Naive B cell (primary cell): ENCODE measurements around the gene SECTM1. TPM values are rescaled to one million over a fixed set of nuclear protein-coding genes. Genes with fewer than 3 reads are reported as not detected.

Source experiments
- ATAC-seq, 2 donors: fragments of 150-1000 bp; cut with Tn5 transposase; 2 replicates each; pipeline ENCODE4 v1.10.0; 2021; ENCODE audit warnings: low read depth in 2 of 2, mild to moderate bottlenecking in 2 of 2, moderate library complexity in 2 of 2
- DNase-seq: peaks from one replicate; pipeline ENCODE4 v3.0.0; 2022
- H3K27ac Mint-ChIP-seq, 6 donors: one replicate each; pipeline ENCODE4 v1.8.0; 2020 to 2022; ENCODE audit warnings: mild to moderate bottlenecking in 6 of 6, mixed read lengths in 6 of 6, moderate library complexity in 5 of 6, inconsistent platforms in 2 of 6
- H3K27me3 Mint-ChIP-seq, 3 donors: one replicate each; pipeline ENCODE4 v1.8.0; 2021 to 2022; ENCODE audit warnings: mixed read lengths in 3 of 3, mild to moderate bottlenecking in 1 of 3
- H3K36me3 Mint-ChIP-seq, 2 donors: one replicate each; pipeline ENCODE4 v1.8.0; 2020 to 2022; ENCODE audit warnings: mixed read lengths in 2 of 2, inconsistent platforms in 1 of 2, mild to moderate bottlenecking in 1 of 2
- H3K4me1 Mint-ChIP-seq, 3 donors: one replicate each; pipeline ENCODE4 v1.8.0; 2020 to 2022; ENCODE audit warnings: mixed read lengths in 3 of 3, inconsistent platforms in 1 of 3, mild to moderate bottlenecking in 1 of 3, moderate library complexity in 1 of 3
- H3K4me3 Mint-ChIP-seq, 8 donors: one replicate each; pipeline ENCODE4 v1.8.0; 2020 to 2022; ENCODE audit warnings: mild to moderate bottlenecking in 8 of 8, mixed read lengths in 8 of 8, moderate library complexity in 8 of 8, inconsistent platforms in 2 of 8
- H3K9me3 Mint-ChIP-seq, 7 donors: one replicate each; pipeline ENCODE4 v1.8.0; 2020 to 2022; ENCODE audit warnings: mixed read lengths in 7 of 7, mild to moderate bottlenecking in 5 of 7, inconsistent platforms in 2 of 7, moderate library complexity in 1 of 7
- polyA plus RNA-seq, 6 donors: library from polyadenylated mRNA; unstranded; fragments of 300-500 nt; fragmentation: Illumina TruSeq; gene quantifications; one replicate each; pipeline ENCODE4 v1.2.3, GENCODE V29; 2021; ENCODE audit warnings: low read depth in 6 of 6

The SECTM1 gene
- polyA plus RNA-seq, 6 donors from 2014 or later: 0.19 to 2.2 TPM; not detected in 4

DNA sequence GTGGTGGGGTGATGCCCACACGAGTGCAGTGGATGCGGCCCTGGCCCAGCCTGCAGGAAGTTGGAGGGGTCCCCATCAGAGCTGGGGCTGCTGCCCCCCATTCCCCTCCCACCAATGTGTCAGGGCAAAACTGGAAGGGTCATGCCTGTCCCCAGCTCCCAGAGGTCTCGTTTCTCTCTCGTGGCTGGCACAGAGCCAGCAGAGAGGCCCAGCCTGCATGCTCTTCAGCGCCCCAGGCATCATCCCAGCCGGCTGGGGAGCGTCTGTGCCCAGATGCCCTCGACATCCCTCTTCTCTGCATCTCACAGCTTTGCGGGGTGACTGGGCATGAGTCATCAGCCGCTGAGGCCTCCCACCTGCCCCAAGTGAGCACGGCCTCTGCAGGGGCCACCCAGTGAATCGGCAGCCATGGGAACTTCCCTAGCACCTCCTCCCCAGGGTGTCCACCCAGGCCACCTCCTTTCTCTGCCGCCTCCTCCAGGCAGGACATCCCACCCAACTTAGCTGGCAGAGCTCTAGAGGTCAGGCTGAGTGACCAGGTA is 50.3 kb downstream of the SECTM1 start:
- Mint-ChIP-seq H3K4me1 (peaks cover 0 to 15% (median 5%) of the 10 kb centered on the region in 3 donors), H3K27me3 (peaks cover 0 to 5% (median 1%) of the 10 kb centered on the region in 3 donors), H3K36me3 (no peaks in the 10 kb centered on the region), H3K9me3 (no peaks in the 10 kb centered on the region), H3K4me3 (no peak overlapping the region), H3K27ac (peak overlapping the region in 1 of 6 donors; percentile 56)
- ATAC-seq: no peak
- no peak for DNase-seq

DNA sequence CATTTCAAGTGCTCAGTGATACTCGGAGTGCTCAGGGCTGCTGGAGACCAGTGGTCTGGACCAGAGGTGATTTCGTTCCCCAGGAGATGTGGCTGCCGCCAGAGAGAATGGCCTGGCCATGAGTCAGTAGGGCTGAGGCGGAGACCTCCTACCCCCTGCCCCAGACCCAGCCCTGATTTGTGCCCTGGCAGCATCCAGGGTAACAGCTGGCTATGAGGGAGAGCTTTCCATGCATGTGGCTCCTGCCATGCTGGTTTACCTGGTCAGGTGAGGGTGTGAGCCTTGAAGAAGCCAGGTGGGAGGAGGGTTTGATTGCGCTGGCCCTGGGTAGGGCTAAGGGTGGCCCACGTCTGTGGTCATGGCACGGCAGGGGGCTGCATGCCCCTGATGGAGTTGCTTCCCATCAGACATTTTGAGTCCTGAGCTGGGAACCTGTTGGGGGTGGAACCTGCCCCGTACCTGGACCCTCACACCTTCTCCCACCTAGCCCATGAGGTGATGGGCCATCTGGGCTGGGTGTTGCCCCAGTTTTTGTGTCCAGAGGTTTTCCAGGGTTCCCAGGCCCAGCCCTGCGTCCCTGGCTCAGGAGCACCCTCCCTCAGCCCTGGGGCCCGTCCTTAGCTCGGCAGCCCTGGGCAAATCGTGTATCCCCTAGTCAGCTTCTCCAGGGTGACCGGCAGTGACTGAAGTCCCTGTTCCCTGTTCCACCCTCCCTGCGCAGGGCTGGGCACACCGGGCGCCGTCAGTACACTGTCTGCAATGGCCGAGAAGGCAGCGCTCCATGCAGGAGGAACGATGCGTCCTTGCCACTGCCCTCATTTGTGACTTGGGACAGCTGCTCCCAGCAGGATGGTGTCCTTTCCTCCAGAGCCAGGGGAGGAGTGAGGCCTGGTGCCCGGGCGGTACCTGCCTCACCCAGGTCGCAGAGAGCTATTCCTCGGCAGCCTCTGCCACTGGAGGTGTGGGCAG is 51.0 kb downstream of the SECTM1 start:
- H3K9me3 Mint-ChIP-seq: no peaks in the 10 kb centered on the region
- peaks cover 0 to 15% (median 5%) of the 10 kb centered on the region in 3 donors for H3K4me1 Mint-ChIP-seq
- H3K36me3 Mint-ChIP-seq: no peaks in the 10 kb centered on the region
- no peak for DNase-seq
- H3K27me3 Mint-ChIP-seq: peaks cover 0 to 5% (median 3%) of the 10 kb centered on the region in 3 donors
- no peak overlapping the region for H3K27ac Mint-ChIP-seq
- H3K4me3 Mint-ChIP-seq: no peak overlapping the region
- ATAC-seq: no peak

DNA sequence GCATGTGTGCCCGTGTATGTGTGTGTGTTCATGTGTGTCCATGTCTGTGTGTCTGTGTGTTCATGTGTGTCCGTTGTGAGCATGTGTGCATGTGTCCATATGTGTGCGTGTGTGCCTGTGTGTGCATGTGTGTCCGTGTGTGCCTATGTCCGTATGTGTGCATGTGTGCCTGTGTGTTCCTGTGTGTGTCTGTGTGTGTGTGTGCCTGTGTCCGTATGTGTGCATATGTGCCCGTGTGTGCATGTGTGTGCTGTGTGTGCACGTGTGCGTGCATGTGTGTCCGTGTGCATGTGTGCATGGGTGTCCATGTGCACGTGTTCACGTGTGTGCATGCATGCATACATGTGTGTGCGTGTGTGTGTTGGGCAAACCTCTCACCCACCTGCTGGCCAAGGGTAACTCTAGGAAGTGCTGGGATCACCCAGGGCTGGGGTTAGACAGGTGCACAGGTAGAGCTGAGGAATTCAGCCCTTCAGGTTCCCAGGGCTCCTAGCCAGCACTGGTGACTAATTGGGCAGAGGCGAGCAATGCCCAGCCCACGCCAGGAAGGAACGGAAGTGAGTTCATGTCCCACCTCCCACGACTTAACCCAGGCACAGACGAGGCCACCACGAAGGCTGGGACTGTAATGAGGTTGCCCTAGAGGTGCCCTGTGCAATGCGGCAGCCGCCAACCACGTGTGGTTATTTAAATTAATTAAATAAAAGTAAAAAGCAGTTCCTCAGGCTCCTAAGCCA is 51.9 kb downstream of the SECTM1 start:
- Mint-ChIP-seq H3K27ac (peak overlapping the region in 1 of 6 donors; percentile 56), H3K27me3 (peaks cover 3 to 11% (median 5%) of the 10 kb centered on the region in 3 donors), H3K36me3 (no peaks in the 10 kb centered on the region), H3K4me1 (peaks cover 0 to 15% (median 0%) of the 10 kb centered on the region in 3 donors), H3K9me3 (no peaks in the 10 kb centered on the region), H3K4me3 (no peak overlapping the region)
- ATAC-seq (no peak), DNase-seq (no peak)

DNA sequence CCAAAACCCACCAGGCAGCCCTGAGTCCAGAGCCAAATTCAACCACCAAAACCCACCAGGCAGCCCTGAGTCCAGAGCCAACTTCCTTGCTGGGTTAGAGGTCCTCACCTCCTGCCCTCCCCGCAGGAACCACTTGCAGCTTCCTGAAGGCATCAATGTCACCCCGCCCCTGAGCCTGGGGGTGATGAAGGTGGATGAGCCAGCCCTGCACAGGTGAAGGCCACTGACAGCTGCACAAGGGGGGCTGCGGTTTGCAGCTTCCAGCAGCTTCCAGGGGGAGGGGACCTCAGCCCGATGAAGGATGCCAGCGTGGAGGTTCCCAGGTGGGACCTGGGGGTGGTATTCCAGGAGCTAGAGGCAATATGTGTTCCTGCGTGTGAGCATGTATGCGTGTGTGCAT is 52.5 kb downstream of the SECTM1 start:
- ATAC-seq (no peak), DNase-seq (no peak)
- Mint-ChIP-seq H3K9me3 (no peaks in the 10 kb centered on the region), H3K4me3 (no peak overlapping the region), H3K27me3 (peaks cover 3 to 12% (median 5%) of the 10 kb centered on the region in 3 donors), H3K27ac (peak overlapping the region in 1 of 6 donors; percentile 56), H3K4me1 (peaks cover 0 to 15% (median 0%) of the 10 kb centered on the region in 3 donors), H3K36me3 (no peaks in the 10 kb centered on the region)

DNA sequence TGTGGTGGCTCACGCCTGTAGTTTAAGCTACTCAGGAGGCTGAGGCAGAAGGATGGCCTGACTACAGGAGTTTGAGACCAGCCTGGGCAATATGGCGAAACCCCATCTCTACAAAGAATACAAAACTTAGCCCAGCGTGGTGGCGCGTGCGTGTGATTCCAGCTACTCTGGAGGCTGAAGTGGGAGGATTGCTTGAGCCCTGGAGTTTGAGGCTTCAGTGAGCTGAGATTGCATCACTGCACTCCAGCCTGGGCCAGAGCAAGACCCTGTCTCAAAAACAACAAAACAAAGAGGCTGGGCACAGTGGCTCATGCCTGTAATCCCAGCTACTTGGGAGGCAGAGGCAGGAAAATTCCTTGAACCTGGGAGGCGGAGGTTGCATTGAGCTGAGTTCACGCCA is 53.0 kb downstream of the SECTM1 start:
- Mint-ChIP-seq H3K4me1 (peaks cover 0 to 15% (median under 1%) of the 10 kb centered on the region in 3 donors), H3K4me3 (no peak overlapping the region), H3K27ac (no peak overlapping the region), H3K27me3 (peaks cover 3 to 12% (median 5%) of the 10 kb centered on the region in 3 donors), H3K9me3 (no peaks in the 10 kb centered on the region), H3K36me3 (no peaks in the 10 kb centered on the region)
- no peak for ATAC-seq
- no peak for DNase-seq

DNA sequence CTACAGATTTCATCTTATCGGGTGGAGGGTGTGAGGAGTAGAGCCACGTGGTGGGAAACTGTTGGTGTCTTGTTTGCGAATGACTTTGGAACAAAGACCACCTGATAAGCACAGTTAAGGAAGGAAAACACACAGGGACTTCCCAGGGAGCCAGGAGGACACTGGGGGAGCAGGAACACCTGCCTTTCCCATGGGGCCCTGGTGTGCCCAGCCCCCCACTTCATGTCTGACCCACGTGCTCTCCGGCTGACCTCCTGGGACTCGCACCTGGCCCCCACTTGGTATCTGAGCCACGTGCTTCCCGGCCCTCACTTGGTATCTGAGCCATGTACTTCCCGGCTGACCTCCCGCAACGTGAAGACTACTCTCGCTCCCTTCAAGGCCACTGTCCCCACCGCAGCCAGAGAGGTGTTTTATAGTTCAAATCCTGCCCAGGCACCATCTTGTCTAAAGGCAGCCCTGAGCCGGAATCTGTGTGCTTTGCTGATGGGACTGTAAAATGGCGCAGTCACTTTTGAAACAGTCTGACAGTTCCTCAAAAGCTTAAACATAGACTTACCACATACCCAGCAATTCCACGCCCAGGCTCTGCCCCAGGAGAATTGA is 54.7 kb downstream of the SECTM1 start:
- peaks cover 3 to 11% (median 5%) of the 10 kb centered on the region in 3 donors for H3K27me3 Mint-ChIP-seq
- H3K4me1 Mint-ChIP-seq: peaks cover 5 to 15% (median 10%) of the 10 kb centered on the region in 3 donors
- ATAC-seq: no peak
- no peak overlapping the region for H3K27ac Mint-ChIP-seq
- no peaks in the 10 kb centered on the region for H3K9me3 Mint-ChIP-seq
- DNase-seq: no peak
- H3K36me3 Mint-ChIP-seq: no peaks in the 10 kb centered on the region
- H3K4me3 Mint-ChIP-seq: no peak overlapping the region

DNA sequence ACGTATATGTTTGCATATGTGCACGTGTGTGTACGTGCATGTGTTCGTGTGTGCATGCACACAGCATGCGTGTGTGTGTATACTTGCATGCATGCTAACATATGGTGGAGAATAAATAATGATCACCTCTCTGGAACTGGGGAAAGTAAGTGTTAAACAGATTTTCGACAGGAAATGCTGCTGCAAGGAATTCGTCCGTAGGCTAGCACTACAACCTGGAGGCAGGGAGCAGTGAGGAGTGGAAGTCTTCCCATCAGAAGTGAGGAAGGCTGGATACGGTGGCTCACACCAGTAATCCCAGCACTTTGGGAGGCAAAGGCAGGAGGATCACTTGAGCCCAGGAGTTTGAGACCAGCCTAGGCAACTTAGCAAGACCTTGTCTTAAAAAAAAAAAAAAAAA is 55.3 kb downstream of the SECTM1 start:
- Mint-ChIP-seq H3K4me3 (peak overlapping the region in 1 of 8 donors; percentile 33), H3K9me3 (no peaks in the 10 kb centered on the region), H3K36me3 (no peaks in the 10 kb centered on the region), H3K27me3 (peaks cover 3 to 6% (median 5%) of the 10 kb centered on the region in 3 donors), H3K27ac (peak overlapping the region in 1 of 6 donors; percentile 21), H3K4me1 (peaks cover 5 to 15% (median 12%) of the 10 kb centered on the region in 3 donors)
- no peak for ATAC-seq
- DNase-seq: no peak

DNA sequence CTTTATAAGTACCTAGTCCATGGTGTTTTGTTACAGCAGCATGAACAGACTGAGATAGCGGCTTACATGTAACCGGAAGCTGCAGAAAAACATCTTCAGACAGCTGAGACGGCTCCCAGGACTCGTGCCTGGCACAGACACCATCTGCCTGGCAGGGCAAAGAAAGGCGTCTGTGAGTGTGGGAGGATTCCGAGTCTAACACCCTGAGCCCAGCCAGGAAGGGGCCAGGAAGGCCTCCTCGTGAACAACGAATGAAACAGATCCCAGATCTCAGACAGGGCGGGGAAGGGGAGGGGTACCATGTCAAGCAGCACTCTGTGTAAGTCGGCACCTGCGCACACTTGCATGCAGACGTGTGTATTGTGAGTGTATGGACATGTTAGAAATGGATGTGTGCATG is 55.7 kb downstream of the SECTM1 start:
- Mint-ChIP-seq H3K36me3 (no peaks in the 10 kb centered on the region), H3K27ac (no peak overlapping the region), H3K9me3 (no peaks in the 10 kb centered on the region), H3K27me3 (peaks cover 3 to 6% (median 5%) of the 10 kb centered on the region in 3 donors), H3K4me1 (peaks cover 5 to 15% (median 12%) of the 10 kb centered on the region in 3 donors), H3K4me3 (no peak overlapping the region)
- no peak for DNase-seq
- ATAC-seq: no peak

DNA sequence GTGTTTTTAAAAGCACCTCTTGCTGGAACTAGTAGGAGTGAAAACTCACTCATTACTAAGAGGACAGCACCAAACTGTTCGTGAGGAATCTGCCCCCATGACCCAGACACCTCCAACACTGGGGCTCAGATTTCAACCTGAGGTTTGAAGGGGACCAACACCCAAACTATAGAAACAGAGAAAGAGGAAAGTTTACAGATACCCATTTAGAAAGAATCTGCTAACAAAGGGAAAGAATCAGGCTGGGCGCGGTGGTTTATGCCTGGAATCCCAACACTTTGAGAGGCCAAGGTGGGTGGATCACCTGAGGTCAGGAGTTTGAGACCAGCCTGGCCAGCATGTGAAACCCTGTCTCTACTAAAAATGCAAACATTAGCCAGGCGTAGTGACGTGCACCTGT is 56.6 kb downstream of the SECTM1 start:
- peak overlapping the region in 1 of 6 donors; percentile 47 for H3K27ac Mint-ChIP-seq
- DNase-seq (no peak), ATAC-seq (no peak)
- H3K27me3 Mint-ChIP-seq: peaks cover 3 to 6% (median 5%) of the 10 kb centered on the region in 3 donors
- H3K4me1 Mint-ChIP-seq: peaks cover 13 to 20% (median 19%) of the 10 kb centered on the region in 3 donors
- H3K36me3 Mint-ChIP-seq: peaks cover 0 to 6% of the 10 kb centered on the region in 2 donors
- H3K4me3 Mint-ChIP-seq: no peak overlapping the region
- H3K9me3 Mint-ChIP-seq: no peaks in the 10 kb centered on the region

DNA sequence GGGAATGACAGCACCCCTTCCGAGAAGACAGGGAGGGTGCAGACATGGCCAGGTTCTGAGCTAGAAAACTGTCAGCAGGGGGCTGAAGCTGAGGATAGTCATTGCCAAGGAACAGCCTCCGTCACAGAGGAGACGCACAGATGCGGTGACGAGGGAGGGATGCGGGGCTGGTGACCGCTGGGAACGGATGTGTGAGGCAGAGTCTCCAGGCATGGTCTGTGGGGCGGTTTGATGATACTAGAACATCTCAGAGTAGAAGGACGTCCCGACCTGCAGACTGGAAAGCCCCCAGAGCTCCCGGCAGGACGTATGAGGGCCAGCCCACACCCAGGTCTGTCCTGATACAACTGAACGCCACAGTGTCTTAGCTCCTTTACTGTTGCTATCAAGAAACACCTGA is 58.2 kb downstream of the SECTM1 start:
- Mint-ChIP-seq H3K9me3 (no peaks in the 10 kb centered on the region), H3K36me3 (peaks cover 0 to 6% of the 10 kb centered on the region in 2 donors), H3K27me3 (peaks cover 3 to 6% (median 5%) of the 10 kb centered on the region in 3 donors), H3K4me3 (peak overlapping the region in 2 of 8 donors; percentile 64 to 78), H3K4me1 (peaks cover 20 to 35% (median 28%) of the 10 kb centered on the region in 3 donors), H3K27ac (peak overlapping the region in 3 of 6 donors; percentile 17 to 89 (median 74))
- no peak for DNase-seq
- ATAC-seq: no peak

DNA sequence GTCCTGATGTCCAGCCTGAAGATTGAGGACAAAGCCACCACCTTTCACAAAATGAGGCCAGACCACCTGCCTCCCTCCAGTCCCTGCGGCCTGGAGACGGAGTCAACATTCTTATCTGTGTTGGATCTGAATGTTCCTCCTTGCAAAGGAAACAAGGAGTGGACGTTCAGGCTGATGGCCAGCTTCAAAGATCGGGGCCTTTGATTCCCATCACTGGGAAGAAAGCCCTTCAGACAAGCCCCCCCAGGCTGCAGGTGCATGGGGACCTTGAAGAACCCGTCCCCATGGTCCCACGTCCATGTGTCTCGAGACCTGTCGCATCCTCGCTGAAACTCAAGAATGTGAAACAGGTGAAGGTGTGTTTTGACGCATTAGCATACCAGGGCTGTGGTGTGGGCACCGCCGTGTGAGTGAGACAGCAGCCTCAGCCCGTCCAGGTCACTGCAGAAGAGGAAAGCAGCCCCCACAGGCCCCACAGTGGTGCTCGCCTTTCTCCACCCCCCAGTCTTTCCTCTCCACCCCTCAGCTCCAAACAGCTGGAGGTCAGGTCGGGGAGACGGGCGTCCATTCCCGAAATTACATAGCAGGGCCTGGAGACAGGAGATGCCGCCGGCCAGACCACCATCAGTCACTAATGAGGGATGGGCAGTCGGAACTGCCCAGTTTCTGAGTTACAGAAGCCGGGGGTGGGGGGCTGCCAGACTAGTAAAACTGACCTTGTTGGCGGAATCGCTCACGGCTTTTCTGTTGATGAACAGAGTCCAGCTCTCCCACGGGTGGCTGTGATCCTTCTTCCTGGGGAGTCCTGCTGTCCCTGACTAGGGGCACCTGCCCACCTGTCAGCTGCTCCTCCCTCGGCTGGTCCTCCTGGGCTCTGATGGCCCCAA is 59.2 kb downstream of the SECTM1 start:
- DNase-seq (no peak), ATAC-seq (no peak)
- Mint-ChIP-seq H3K4me3 (peak overlapping the region; percentile 42 to 93 (median 78)), H3K27me3 (peaks cover 3 to 6% (median 5%) of the 10 kb centered on the region in 3 donors), H3K27ac (peak overlapping the region in 5 of 6 donors; percentile 84 to 99 (median 89)), H3K9me3 (no peaks in the 10 kb centered on the region), H3K36me3 (peaks cover 0 to 6% of the 10 kb centered on the region in 2 donors), H3K4me1 (peaks cover 28 to 45% (median 37%) of the 10 kb centered on the region in 3 donors)
